Prostate gland (tissue), 2 donors: ENCODE measurements around the gene MMP21.

Experiments used
- CTCF ChIP-seq, 4 experiments: fragments of 200-600 bp in 2 of 4; fragments of 450-650 bp in 2 of 4; sonication (generic) in 2 of 4; IDR thresholded peaks; 1 replicate in 3 of 4; 2 replicates in 1 of 4; pipeline ENCODE4 v1.5.1; 2016 to 2019; ENCODE audit warnings: antibody characterized with exemption in 4 of 4, mild to moderate bottlenecking in 2 of 4, moderate library complexity in 2 of 4
- POLR2A ChIP-seq: fragments of 450-650 bp; IDR thresholded peaks from one replicate; pipeline ENCODE4 v1.6.1; 2016; ENCODE audit warnings: antibody characterized with exemption, mild to moderate bottlenecking
- POLR2AphosphoS5 ChIP-seq: sonication (generic); formaldehyde crosslinking; IDR thresholded peaks from one replicate; pipeline ENCODE4 v1.6.1; 2017; ENCODE audit warnings: antibody characterized with exemption

DNA sequence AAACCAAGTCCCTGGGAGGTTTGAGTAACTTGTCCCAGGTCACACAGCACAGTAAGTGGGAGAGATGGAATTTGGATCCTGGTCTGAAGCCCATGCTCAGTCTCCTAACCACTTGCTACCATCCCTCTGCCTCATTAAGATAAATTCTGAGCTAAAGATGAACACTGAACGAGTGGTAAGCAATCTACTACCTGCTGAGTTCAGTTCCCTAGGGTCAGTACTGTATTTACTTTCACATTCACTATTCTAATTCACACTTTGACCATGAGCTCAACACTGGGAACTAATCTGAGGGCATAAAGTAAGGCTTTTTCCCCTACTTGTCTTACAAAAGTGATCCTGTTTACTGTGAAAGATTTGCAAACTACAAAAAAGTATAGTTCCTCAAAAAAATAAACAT lies 45.1 kb upstream of the MMP21 start:
- TF ChIP-seq CTCF (IDR thresholded peaks at IDR 0.05) = no peak
- TF ChIP-seq POLR2A = no peak
- TF ChIP-seq POLR2AphosphoS5 = no peak
